ENCODE data around the gene UNC80.

DNA sequence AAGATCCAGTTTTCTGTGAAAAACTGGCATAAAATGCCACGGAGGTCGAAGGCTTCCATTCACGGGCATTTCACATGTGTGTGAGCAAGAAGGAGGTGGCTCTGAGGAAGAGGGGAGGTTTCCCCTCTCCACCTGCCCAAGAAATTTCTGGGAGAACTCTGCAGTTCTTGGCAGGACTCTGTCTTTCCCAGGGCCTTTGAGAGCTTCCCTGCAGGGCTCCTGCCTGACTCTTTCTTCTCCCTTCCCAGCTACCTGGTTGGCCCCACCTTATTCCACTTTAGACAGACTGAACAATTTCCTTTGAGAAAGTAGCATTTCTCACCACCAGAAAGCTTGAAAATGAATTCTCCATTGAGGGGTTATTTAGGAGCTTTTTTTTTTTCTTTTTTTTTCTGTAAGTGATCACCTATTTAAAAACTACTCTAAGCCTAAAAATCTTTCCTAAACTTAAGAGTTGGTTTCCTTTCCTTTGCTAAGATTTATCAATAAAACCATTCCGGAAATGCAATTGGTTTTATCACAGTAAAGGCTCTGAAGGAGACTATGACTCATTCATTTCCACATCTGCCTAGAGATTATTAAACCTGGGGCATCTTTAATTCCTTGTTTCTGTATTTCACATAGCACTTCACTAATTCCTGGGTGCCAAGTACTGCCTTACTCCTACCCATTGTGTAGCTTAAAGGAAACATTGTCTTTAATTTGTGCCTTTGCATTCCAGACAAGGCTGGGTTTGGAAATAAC lies 59.3 kb downstream of the UNC80 start:
- TF ChIP-seq POLR2AphosphoS5 (IDR thresholded peaks at IDR 0.05; ENCODE audit: low read depth, low read length) (no peak), POLR2A (IDR thresholded peaks at IDR 0.05; ENCODE audit: low read depth, low read length) (no peak)

All from GM12891 (cell line).